HG03354 (cell line): ENCODE data around the gene ZBED6.
"Not testable (repeated sequence)": the region's sequence is repeated elsewhere in the genome, so short reads cannot be mapped to it uniquely, and the experiment has no call there.

ENCODE experiments used
- ATAC-seq: cut with Tn5 transposase; IDR thresholded peaks from one replicate; pipeline ENCODE4 v1.9.1; 2021; ENCODE audit warnings: mild to moderate bottlenecking; ENCODE audit not compliant: unreplicated experiment, poor library complexity, severe bottlenecking

ZBED6 gene

GRCh38 chr1:203795441-203796235, at the start of gene ZBED6, which contains the start of gene ZC3H11A:
Gene ZBED6, plus strand, starts transcription at chr1:203795623. Its CDS starts 1,900 bp downstream, at chr1:203797523.
Gene ZC3H11A, plus strand, starts transcription at chr1:203795623. Its CDS starts 21,448 bp downstream, at chr1:203817071.
- peak; percentile 98 for ATAC-seq

GRCh38 chr1:203746281-203746680, 49.1 kb upstream of the ZBED6 start:
- ATAC-seq, result no peak

- ATAC-seq, result no peak
Observed at GRCh38 chr1:203751051-203751450, 44.4 kb upstream of the ZBED6 start.

GRCh38 chr1:203751618-203752361, 43.6 kb upstream of the ZBED6 start:
- ATAC-seq, result not testable (repeated sequence)

GRCh38 chr1:203754455-203754864, 41.0 kb upstream of the ZBED6 start:
- peak; percentile 67 for ATAC-seq

GRCh38 chr1:203756036-203756435, 39.4 kb upstream of the ZBED6 start:
- ATAC-seq, result no peak

- ATAC-seq, result not testable (repeated sequence)
Observed at GRCh38 chr1:203758749-203759148, 36.7 kb upstream of the ZBED6 start.

GRCh38 chr1:203760506-203760905, 34.9 kb upstream of the ZBED6 start:
- ATAC-seq, result no peak

- not testable (repeated sequence) for ATAC-seq
Observed at GRCh38 chr1:203761958-203762357, 33.5 kb upstream of the ZBED6 start.

GRCh38 chr1:203763505-203763904, 31.9 kb upstream of the ZBED6 start:
- no peak for ATAC-seq

GRCh38 chr1:203764105-203765028, 31.1 kb upstream of the ZBED6 start:
- ATAC-seq, result no peak

GRCh38 chr1:203765029-203765837, 30.2 kb upstream of the ZBED6 start, which contains the start of gene LAX1:
Gene LAX1, plus strand, starts transcription at chr1:203765183. Its CDS starts 383 bp downstream, at chr1:203765566.
- peak; percentile 77 for ATAC-seq

- no peak for ATAC-seq
Observed at GRCh38 chr1:203768256-203768655, 27.2 kb upstream of the ZBED6 start.

- ATAC-seq, result no peak
Observed at GRCh38 chr1:203769505-203770343, 25.7 kb upstream of the ZBED6 start.

- ATAC-seq, result no peak
Observed at GRCh38 chr1:203771901-203772301, 23.5 kb upstream of the ZBED6 start.

GRCh38 chr1:203772836-203773235, 22.6 kb upstream of the ZBED6 start:
- no peak for ATAC-seq

GRCh38 chr1:203776636-203777035, 18.8 kb upstream of the ZBED6 start:
- no peak for ATAC-seq

- ATAC-seq, result no peak
Observed at GRCh38 chr1:203777596-203777995, 17.8 kb upstream of the ZBED6 start.
